ENCODE results near the gene DNM3.

The DNM3 gene

DNA sequence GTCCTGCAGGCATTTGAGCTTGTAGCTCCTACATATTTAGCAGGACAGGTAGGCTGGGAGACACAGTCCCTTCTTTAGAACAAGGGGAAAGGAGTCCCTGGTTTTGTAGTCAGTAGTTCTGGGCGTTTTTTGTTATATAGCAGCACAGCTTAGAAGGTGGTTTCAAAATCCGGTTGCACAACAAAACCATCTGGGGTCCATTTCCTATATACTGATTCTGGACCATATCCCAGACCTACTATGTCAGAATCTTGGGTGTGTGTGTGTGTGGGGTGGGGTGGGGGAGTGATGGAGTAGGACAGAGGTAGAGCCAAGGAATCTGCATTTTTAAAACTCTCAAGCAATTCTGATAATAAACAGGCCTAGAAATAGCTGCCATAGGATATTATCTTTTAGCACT, 38.3 kb upstream of the DNM3 start:
- DNase-seq (ENCODE audit: low read depth): no peak
- TF ChIP-seq, protein P1, sequence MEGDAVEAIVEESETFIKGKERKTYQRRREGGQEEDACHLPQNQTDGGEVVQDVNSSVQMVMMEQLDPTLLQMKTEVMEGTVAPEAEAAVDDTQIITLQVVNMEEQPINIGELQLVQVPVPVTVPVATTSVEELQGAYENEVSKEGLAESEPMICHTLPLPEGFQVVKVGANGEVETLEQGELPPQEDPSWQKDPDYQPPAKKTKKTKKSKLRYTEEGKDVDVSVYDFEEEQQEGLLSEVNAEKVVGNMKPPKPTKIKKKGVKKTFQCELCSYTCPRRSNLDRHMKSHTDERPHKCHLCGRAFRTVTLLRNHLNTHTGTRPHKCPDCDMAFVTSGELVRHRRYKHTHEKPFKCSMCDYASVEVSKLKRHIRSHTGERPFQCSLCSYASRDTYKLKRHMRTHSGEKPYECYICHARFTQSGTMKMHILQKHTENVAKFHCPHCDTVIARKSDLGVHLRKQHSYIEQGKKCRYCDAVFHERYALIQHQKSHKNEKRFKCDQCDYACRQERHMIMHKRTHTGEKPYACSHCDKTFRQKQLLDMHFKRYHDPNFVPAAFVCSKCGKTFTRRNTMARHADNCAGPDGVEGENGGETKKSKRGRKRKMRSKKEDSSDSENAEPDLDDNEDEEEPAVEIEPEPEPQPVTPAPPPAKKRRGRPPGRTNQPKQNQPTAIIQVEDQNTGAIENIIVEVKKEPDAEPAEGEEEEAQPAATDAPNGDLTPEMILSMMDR (IDR thresholded peaks at IDR 0.05; ENCODE audit: insufficient read depth, low read depth, low read length, missing control alignments): no peak

DNA sequence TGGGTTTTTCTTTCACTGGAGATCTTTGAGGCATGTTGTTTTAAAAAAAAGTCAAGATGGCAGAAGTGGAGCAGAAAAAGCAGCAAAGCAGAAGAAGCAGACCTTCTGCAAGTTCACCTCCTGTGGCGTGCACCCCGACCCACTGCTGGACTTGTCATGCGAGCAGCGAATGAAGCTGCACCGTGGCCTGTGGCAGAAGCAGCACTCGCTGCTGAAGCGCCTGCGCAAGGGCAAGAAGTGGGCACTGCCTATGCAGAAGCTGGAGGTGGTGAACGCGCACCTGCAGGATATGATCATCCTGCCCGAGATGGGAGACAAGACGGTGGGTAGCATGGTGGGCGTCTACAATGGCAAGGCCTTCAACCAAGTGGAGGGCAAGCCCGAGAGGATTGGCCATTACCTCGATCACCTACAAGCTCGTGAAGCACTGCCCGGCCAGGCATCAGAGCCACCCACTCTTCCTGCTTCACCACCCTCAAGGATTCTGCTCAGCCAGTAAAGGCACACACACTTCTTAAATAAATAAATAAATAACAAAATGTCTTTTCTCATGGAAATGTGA, 37.8 kb upstream of the DNM3 start:
- H3K4me3 ChIP-seq (ENCODE audit: low read depth, low read length): no peak overlapping the region
- TF ChIP-seq, protein P1 (IDR thresholded peaks at IDR 0.05; ENCODE audit: insufficient read depth, low read depth, low read length, missing control alignments): no peak

More for the DNA sequence above, 38.3 kb upstream of the DNM3 start:
- no peak overlapping the region for H3K4me3 ChIP-seq (ENCODE audit: low read depth, low read length)

DNA sequence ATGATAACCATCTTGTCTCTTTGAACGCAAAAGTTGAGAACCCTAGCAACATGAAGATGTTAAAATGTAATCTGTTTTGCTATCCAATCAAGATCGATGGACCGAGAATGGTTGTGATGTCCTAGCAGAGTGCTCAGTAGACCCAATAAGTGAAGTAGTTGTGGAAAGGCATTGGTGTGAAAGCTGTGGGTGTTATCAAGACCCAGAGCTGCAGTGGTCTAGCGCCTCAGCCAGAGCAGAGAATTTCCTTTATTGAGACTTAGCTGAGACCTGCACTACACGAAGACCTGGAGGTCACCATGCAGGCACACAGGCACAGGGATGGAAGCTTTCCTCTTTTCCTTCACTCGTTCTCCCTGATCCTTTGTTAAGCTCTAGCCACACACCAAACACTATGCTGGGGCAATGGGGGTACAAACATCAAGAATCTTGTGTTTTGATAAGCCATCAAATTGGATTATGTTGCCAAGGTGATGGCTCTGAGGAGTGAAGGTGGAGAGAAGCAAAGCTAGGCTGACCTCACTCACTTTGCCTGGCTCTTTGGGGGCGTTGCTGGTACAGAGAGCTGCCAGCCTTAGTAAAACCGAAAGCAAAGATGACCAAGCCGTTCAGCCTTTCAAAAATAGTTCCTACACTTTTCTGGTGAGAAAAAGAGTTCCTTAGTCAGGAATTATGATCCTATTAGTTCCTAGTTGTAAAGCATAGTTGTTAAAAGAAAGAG, 35.7 kb upstream of the DNM3 start:
- H3K4me3 ChIP-seq (ENCODE audit: low read depth, low read length): no peak overlapping the region
- TF ChIP-seq, protein P1 (IDR thresholded peaks at IDR 0.05; ENCODE audit: insufficient read depth, low read depth, low read length, missing control alignments): no peak
- DNase-seq (ENCODE audit: low read depth): peak; percentile 44

More for the DNA sequence above, 37.8 kb upstream of the DNM3 start:
- DNase-seq (ENCODE audit: low read depth): no peak

DNA sequence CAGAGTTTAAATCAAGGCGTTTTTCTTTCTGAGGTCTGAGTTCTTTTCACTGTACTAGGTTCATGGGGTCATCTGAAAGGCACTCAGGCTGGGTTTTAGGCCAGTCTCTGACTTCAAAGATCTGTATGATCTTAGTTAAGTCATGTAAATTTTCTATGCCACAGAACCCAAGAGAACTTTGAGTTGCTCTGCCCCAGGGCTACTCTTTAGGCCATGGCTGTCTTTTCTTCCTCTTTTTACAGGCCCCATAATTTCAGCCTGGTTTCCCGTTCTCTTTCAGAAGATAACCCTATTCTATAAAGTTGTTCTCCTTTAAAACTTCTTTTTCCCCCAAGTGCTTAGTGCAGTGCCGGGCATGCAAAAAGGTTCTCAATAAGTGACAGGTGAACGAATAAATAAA, 33.7 kb upstream of the DNM3 start:
- TF ChIP-seq, protein P1 (IDR thresholded peaks at IDR 0.05; ENCODE audit: insufficient read depth, low read depth, low read length, missing control alignments): no peak
- no peak for DNase-seq (ENCODE audit: low read depth)
- no peak overlapping the region for H3K4me3 ChIP-seq (ENCODE audit: low read depth, low read length)

DNA sequence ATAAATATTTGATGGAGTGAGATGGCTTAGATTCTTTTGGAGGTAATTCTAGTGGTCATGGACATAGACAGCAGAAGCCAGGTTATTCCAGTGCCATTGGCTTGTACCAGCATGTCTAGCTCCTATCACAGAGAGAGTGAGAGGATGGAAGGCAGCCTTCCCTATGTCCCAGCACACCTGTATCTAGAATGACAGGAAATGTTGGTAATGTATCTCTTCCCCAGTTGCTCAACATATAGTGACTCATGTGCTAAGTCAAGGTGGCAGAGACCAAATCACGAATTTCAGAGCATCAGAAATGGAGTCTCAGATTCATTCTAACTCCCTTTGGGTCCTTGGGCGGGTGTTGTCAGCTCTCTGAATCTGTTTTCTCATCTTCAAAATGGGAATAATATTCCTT, 31.5 kb upstream of the DNM3 start:
- DNase-seq (ENCODE audit: low read depth): no peak
- H3K4me3 ChIP-seq (ENCODE audit: low read depth, low read length): no peak overlapping the region
- TF ChIP-seq, protein P1 (IDR thresholded peaks at IDR 0.05; ENCODE audit: insufficient read depth, low read depth, low read length, missing control alignments): no peak

DNA sequence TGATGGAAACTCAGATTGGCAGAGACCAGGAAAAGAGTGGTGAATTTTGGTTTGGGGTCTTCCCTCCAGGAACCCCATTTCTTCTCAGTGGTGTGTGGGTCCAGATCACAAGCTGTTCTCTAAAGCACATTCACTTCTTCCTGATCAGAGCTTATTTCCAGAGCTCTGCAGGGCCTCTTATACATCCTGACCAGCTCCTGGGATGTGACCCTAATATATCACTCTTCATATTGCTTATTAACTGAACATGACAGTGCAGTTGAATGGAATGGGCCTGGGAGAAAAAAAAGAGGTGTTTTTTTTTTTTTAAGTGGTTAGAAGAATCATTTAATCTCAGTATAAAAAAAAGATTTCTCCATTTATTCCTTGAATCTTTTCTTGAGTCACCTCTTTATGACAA, 29.6 kb upstream of the DNM3 start:
- no peak for DNase-seq (ENCODE audit: low read depth)
- TF ChIP-seq, protein P1 (IDR thresholded peaks at IDR 0.05; ENCODE audit: insufficient read depth, low read depth, low read length, missing control alignments): no peak
- no peak overlapping the region for H3K4me3 ChIP-seq (ENCODE audit: low read depth, low read length)
